HUDEP-2 (cell line): ENCODE measurements around the gene SLC25A26.
"Not testable (repeated sequence)": the region's sequence is repeated elsewhere in the genome, so short reads cannot be mapped to it uniquely, and the experiment has no call there.

Experiments
- DNase-seq, 76 experiments: peaks; one replicate each; lab custom pipeline; 2025; ENCODE audit not compliant: unreplicated experiment in 76 of 76; lab: John Stamatoyannopoulos, UW

The SLC25A26 gene

GRCh38 chr3:66267906-66268305 lies 47.1 kb downstream of the SLC25A26 start:
- DNase-seq = no peak

- DNase-seq = no peak
These were observed 48.1 kb downstream of the SLC25A26 start for GRCh38 chr3:66268864-66269263.

- no peak for DNase-seq
These were observed 48.6 kb downstream of the SLC25A26 start for GRCh38 chr3:66269411-66269810.

GRCh38 chr3:66270288-66270687 lies 49.5 kb downstream of the SLC25A26 start:
- no peak for DNase-seq

GRCh38 chr3:66270701-66271100 lies 49.9 kb downstream of the SLC25A26 start:
- no peak for DNase-seq

GRCh38 chr3:66271231-66271630 lies 50.4 kb downstream of the SLC25A26 start:
- no peak for DNase-seq

GRCh38 chr3:66272016-66272415 lies 51.2 kb downstream of the SLC25A26 start:
- no peak for DNase-seq

- DNase-seq = not testable (repeated sequence)
These were observed 54.0 kb downstream of the SLC25A26 start for GRCh38 chr3:66274837-66275236.

GRCh38 chr3:66276705-66277274 lies 56.0 kb downstream of the SLC25A26 start:
- peak in 42 of 76 experiments; percentile 1 to 60 (median 17) for DNase-seq

- DNase-seq = no peak
These were observed 58.4 kb downstream of the SLC25A26 start for GRCh38 chr3:66279168-66279567.

GRCh38 chr3:66280304-66280703 lies 59.5 kb downstream of the SLC25A26 start:
- no peak for DNase-seq

GRCh38 chr3:66291922-66292321 lies 71.1 kb downstream of the SLC25A26 start:
- not testable (repeated sequence) for DNase-seq

GRCh38 chr3:66297260-66297873 lies 76.6 kb downstream of the SLC25A26 start:
- DNase-seq = no peak

- peak in 5 of 76 experiments; percentile 1 to 11 (median 8) for DNase-seq
These were observed 77.1 kb downstream of the SLC25A26 start for GRCh38 chr3:66297900-66298299.

- no peak for DNase-seq
These were observed 77.8 kb downstream of the SLC25A26 start for GRCh38 chr3:66298591-66298990.

GRCh38 chr3:66299085-66299484 lies 78.3 kb downstream of the SLC25A26 start:
- DNase-seq = not testable (repeated sequence)

GRCh38 chr3:66299891-66300290 lies 79.1 kb downstream of the SLC25A26 start:
- DNase-seq = no peak

GRCh38 chr3:66302288-66302687 lies 81.5 kb downstream of the SLC25A26 start:
- DNase-seq = no peak

- no peak for DNase-seq
These were observed 82.7 kb downstream of the SLC25A26 start for GRCh38 chr3:66303491-66303901.

- DNase-seq = no peak
These were observed 83.5 kb downstream of the SLC25A26 start for GRCh38 chr3:66304293-66304692.

GRCh38 chr3:66306086-66306485 lies 85.3 kb downstream of the SLC25A26 start:
- not testable (repeated sequence) for DNase-seq

- not testable (repeated sequence) for DNase-seq
These were observed 86.2 kb downstream of the SLC25A26 start for GRCh38 chr3:66306991-66307390.

- DNase-seq = no peak
These were observed 91.2 kb downstream of the SLC25A26 start for GRCh38 chr3:66312039-66312438.
